Measurements from ENCODE around the gene ZNF230. TPM values are rescaled to one million over a fixed set of nuclear protein-coding genes. Genes with fewer than 3 reads are reported as not detected.

ZNF230 gene
- total RNA-seq, 2 experiments from 2014 or later = 1.6 to 1.8 TPM

DNA sequence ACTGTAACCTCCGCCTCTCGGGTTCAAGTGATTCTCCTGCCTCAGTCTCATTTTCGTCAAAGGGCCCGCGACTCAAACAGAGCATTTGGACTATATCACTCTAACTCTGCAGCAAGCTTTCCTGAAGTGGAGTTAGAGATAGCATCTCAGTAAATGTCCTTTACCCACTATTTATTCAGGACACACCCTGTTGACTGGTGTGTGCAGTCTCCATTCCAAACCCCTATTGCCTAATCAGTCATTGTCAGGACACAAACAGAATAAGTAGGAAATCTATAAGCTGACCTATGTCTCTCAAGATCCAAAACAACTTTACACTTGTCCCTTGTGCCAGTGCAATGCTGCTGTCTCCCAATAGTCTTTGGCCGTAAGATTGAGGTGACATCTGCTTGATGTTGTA lies 23.9 kb downstream of the ZNF230 start:
- Histone ChIP-seq H3K36me3 (ENCODE audit: insufficient read depth, low read length) (no peaks in the 10 kb centered on the region), H4K20me1 (ENCODE audit: insufficient read depth, low read length) (no peaks in the 10 kb centered on the region), H3K9me3 (ENCODE audit: low read length) (no peaks in the 10 kb centered on the region), H3K9me2 (ENCODE audit: insufficient read depth, low read length) (no peaks in the 10 kb centered on the region), H3K79me2 (ENCODE audit: insufficient read depth, low read depth, low read length) (no peaks in the 10 kb centered on the region), H2AFZ (ENCODE audit: low read length) (no peak overlapping the region), H3K27ac (ENCODE audit: low read depth, low read length, poor library complexity, severe bottlenecking) (no peak overlapping the region), H3K4me2 (ENCODE audit: low read length) (no peak overlapping the region), H3K4me1 (ENCODE audit: insufficient read depth, low read length, poor library complexity, severe bottlenecking) (no peaks in the 10 kb centered on the region), H3K4me3 (ENCODE audit: low read depth, low read length, poor library complexity, severe bottlenecking) (no peak overlapping the region)
- CTCF ChIA-PET (ENCODE audit: unreplicated experiment) = no interaction called here
- no peak for TF ChIP-seq EZH2phosphoT487 (IDR thresholded peaks at IDR 0.05; ENCODE audit: borderline replicate concordance, low read depth, low read length)
- DNase-seq (ENCODE audit: low spot score) = no peak
- POLR2A ChIA-PET = no interaction called here
- no TSS peak for BruUV-seq (replicated peaks)
- intact Hi-C loops (cut with micrococcal nuclease; ENCODE audit: unreplicated experiment) = no loop called here

- no peaks in the 10 kb centered on the region for H3K9me3 ChIP-seq (ENCODE audit: low read length)
Measured at GRCh38 chr19:44032001-44032610, 29.3 kb downstream of the ZNF230 start.

DNA sequence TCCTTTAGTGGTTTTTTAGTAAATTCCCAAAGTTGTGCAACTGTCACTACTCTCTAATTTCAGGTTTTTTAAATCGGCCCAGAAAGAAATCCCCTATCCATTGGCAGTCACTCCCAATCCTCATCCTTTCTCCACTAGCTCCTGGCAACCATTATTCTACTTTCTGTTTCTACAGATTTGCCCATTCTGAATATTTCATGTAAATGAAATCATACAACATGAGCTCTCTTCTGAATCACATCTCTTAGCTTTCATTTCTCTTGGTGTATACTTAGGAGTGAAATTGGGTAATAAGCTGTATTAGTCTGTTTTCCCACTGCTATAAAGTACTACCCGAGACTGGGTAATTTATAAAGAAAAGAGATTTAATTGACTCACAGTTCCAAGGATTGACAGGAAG lies 39.4 kb downstream of the ZNF230 start:
- TF ChIP-seq EZH2phosphoT487 (IDR thresholded peaks at IDR 0.05; ENCODE audit: borderline replicate concordance, low read depth, low read length) = no peak
- TF ChIP-seq, protein P1, sequence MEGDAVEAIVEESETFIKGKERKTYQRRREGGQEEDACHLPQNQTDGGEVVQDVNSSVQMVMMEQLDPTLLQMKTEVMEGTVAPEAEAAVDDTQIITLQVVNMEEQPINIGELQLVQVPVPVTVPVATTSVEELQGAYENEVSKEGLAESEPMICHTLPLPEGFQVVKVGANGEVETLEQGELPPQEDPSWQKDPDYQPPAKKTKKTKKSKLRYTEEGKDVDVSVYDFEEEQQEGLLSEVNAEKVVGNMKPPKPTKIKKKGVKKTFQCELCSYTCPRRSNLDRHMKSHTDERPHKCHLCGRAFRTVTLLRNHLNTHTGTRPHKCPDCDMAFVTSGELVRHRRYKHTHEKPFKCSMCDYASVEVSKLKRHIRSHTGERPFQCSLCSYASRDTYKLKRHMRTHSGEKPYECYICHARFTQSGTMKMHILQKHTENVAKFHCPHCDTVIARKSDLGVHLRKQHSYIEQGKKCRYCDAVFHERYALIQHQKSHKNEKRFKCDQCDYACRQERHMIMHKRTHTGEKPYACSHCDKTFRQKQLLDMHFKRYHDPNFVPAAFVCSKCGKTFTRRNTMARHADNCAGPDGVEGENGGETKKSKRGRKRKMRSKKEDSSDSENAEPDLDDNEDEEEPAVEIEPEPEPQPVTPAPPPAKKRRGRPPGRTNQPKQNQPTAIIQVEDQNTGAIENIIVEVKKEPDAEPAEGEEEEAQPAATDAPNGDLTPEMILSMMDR (conservative IDR thresholded peaks at IDR 0.05; ENCODE audit: low read length) = no peak
- intact Hi-C loops (cut with micrococcal nuclease; ENCODE audit: unreplicated experiment) = no loop called here
- no peaks in the 10 kb centered on the region for H3K36me3 ChIP-seq (ENCODE audit: insufficient read depth, low read length)
- H3K9me2 ChIP-seq (ENCODE audit: insufficient read depth, low read length) = no peaks in the 10 kb centered on the region
- no peak overlapping the region for H3K27ac ChIP-seq (ENCODE audit: low read depth, low read length, poor library complexity, severe bottlenecking)
- DNase-seq (ENCODE audit: low spot score) = no peak
- H3K4me2 ChIP-seq (ENCODE audit: low read length) = no peak overlapping the region
- no peaks in the 10 kb centered on the region for H3K4me1 ChIP-seq (ENCODE audit: insufficient read depth, low read length, poor library complexity, severe bottlenecking)
- H3K9me3 ChIP-seq (ENCODE audit: low read length) = no peaks in the 10 kb centered on the region
- H4K20me1 ChIP-seq (ENCODE audit: insufficient read depth, low read length) = no peaks in the 10 kb centered on the region
- H2AFZ ChIP-seq (ENCODE audit: low read length) = no peak overlapping the region
- ChIA-PET CTCF (ENCODE audit: unreplicated experiment) (no interaction called here), POLR2A (interaction anchor here (0.6 kb wide), 1 partner anchor 40 kb away, joined by 3 read pairs; no protein-coding TSS in a partner anchor)
- BruUV-seq (replicated peaks) = no TSS peak
- H3K4me3 ChIP-seq (ENCODE audit: low read depth, low read length, poor library complexity, severe bottlenecking) = no peak overlapping the region
- H3K79me2 ChIP-seq (ENCODE audit: insufficient read depth, low read depth, low read length) = no peaks in the 10 kb centered on the region

More at GRCh38 chr19:44032001-44032610, 29.3 kb downstream of the ZNF230 start:
- no peaks in the 10 kb centered on the region for H3K9me2 ChIP-seq (ENCODE audit: insufficient read depth, low read length)
- no peak overlapping the region for H2AFZ ChIP-seq (ENCODE audit: low read length)
- H3K27ac ChIP-seq (ENCODE audit: low read depth, low read length, poor library complexity, severe bottlenecking) = no peak overlapping the region
- DNase-seq (ENCODE audit: low spot score) = no peak
- no peaks in the 10 kb centered on the region for H3K36me3 ChIP-seq (ENCODE audit: insufficient read depth, low read length)
- TF ChIP-seq, protein P1 (conservative IDR thresholded peaks at IDR 0.05; ENCODE audit: low read length) = no peak
- TF ChIP-seq EZH2phosphoT487 (IDR thresholded peaks at IDR 0.05; ENCODE audit: borderline replicate concordance, low read depth, low read length) = no peak
- no peaks in the 10 kb centered on the region for H4K20me1 ChIP-seq (ENCODE audit: insufficient read depth, low read length)
- intact Hi-C loops (cut with micrococcal nuclease; ENCODE audit: unreplicated experiment) = no loop called here
- H3K79me2 ChIP-seq (ENCODE audit: insufficient read depth, low read depth, low read length) = no peaks in the 10 kb centered on the region
- no peak overlapping the region for H3K4me2 ChIP-seq (ENCODE audit: low read length)
- ChIA-PET POLR2A (no interaction called here), CTCF (ENCODE audit: unreplicated experiment) (no interaction called here)
- no peaks in the 10 kb centered on the region for H3K4me1 ChIP-seq (ENCODE audit: insufficient read depth, low read length, poor library complexity, severe bottlenecking)
- BruUV-seq (replicated peaks) = no TSS peak
- H3K4me3 ChIP-seq (ENCODE audit: low read depth, low read length, poor library complexity, severe bottlenecking) = no peak overlapping the region
